ENCODE data around the gene NDC80.

NDC80 gene

GRCh38 chr18:2635586-2635985 is 64.2 kb downstream of the NDC80 start:
- no peak for TF ChIP-seq GATA2 (IDR thresholded peaks at IDR 0.05; ENCODE audit: low read depth, low read length)
- TF ChIP-seq GATA3 (IDR thresholded peaks at IDR 0.05; ENCODE audit: low read depth, low read length): no peak

GRCh38 chr18:2636126-2636631 is 64.8 kb downstream of the NDC80 start:
- TF ChIP-seq GATA3 (IDR thresholded peaks at IDR 0.05; ENCODE audit: low read depth, low read length): no peak
- TF ChIP-seq GATA2 (IDR thresholded peaks at IDR 0.05; ENCODE audit: low read depth, low read length): no peak

GRCh38 chr18:2641638-2642037 is 70.3 kb downstream of the NDC80 start:
- no peak for TF ChIP-seq GATA2 (IDR thresholded peaks at IDR 0.05; ENCODE audit: low read depth, low read length)
- TF ChIP-seq GATA3 (IDR thresholded peaks at IDR 0.05; ENCODE audit: low read depth, low read length): no peak

GRCh38 chr18:2642771-2643170 is 71.4 kb downstream of the NDC80 start:
- no peak for TF ChIP-seq GATA3 (IDR thresholded peaks at IDR 0.05; ENCODE audit: low read depth, low read length)
- TF ChIP-seq GATA2 (IDR thresholded peaks at IDR 0.05; ENCODE audit: low read depth, low read length): no peak

- TF ChIP-seq GATA2 (IDR thresholded peaks at IDR 0.05; ENCODE audit: low read depth, low read length) (no peak), GATA3 (IDR thresholded peaks at IDR 0.05; ENCODE audit: low read depth, low read length) (no peak)
Measured at GRCh38 chr18:2644535-2644934, 73.2 kb downstream of the NDC80 start.

- no peak for TF ChIP-seq GATA3 (IDR thresholded peaks at IDR 0.05; ENCODE audit: low read depth, low read length)
- no peak for TF ChIP-seq GATA2 (IDR thresholded peaks at IDR 0.05; ENCODE audit: low read depth, low read length)
Measured at GRCh38 chr18:2651981-2652380, 80.6 kb downstream of the NDC80 start.

GRCh38 chr18:2653467-2653866 is 82.1 kb downstream of the NDC80 start:
- no peak for TF ChIP-seq GATA2 (IDR thresholded peaks at IDR 0.05; ENCODE audit: low read depth, low read length)
- no peak for TF ChIP-seq GATA3 (IDR thresholded peaks at IDR 0.05; ENCODE audit: low read depth, low read length)

GRCh38 chr18:2654169-2654927 is 83.0 kb downstream of the NDC80 start:
- TF ChIP-seq GATA3 (IDR thresholded peaks at IDR 0.05; ENCODE audit: low read depth, low read length): no peak
- no peak for TF ChIP-seq GATA2 (IDR thresholded peaks at IDR 0.05; ENCODE audit: low read depth, low read length)

- TF ChIP-seq GATA3 (IDR thresholded peaks at IDR 0.05; ENCODE audit: low read depth, low read length) (no peak), GATA2 (IDR thresholded peaks at IDR 0.05; ENCODE audit: low read depth, low read length) (no peak)
Measured at GRCh38 chr18:2654928-2655177, 83.5 kb downstream of the NDC80 start.

GRCh38 chr18:2655178-2655953 is 84.0 kb downstream of the NDC80 start, which contains the start of gene SMCHD1:
SMCHD1 (plus strand) TSS chr18:2655726; CDS start chr18:2656076, 350 bp downstream.
- TF ChIP-seq GATA2 (IDR thresholded peaks at IDR 0.05; ENCODE audit: low read depth, low read length) (no peak), GATA3 (IDR thresholded peaks at IDR 0.05; ENCODE audit: low read depth, low read length) (no peak)

GRCh38 chr18:2655954-2656236 is 84.5 kb downstream of the NDC80 start:
- TF ChIP-seq GATA3 (IDR thresholded peaks at IDR 0.05; ENCODE audit: low read depth, low read length) (no peak), GATA2 (IDR thresholded peaks at IDR 0.05; ENCODE audit: low read depth, low read length) (no peak)

- TF ChIP-seq GATA3 (IDR thresholded peaks at IDR 0.05; ENCODE audit: low read depth, low read length) (no peak), GATA2 (IDR thresholded peaks at IDR 0.05; ENCODE audit: low read depth, low read length) (no peak)
Measured at GRCh38 chr18:2656237-2656980, 85.1 kb downstream of the NDC80 start.

GRCh38 chr18:2656981-2657512 is 85.7 kb downstream of the NDC80 start:
- TF ChIP-seq GATA2 (IDR thresholded peaks at IDR 0.05; ENCODE audit: low read depth, low read length) (no peak), GATA3 (IDR thresholded peaks at IDR 0.05; ENCODE audit: low read depth, low read length) (no peak)

- TF ChIP-seq GATA2 (IDR thresholded peaks at IDR 0.05; ENCODE audit: low read depth, low read length): no peak
Measured at GRCh38 chr18:2657788-2658458, 86.6 kb downstream of the NDC80 start.
